H1 (cell line): ENCODE data around the gene SHROOM3. TPM values are rescaled to one million over a fixed set of nuclear protein-coding genes. Genes with fewer than 3 reads are reported as not detected.

Source experiments
- CTCF ChIA-PET: fragments of 300-600 bp; sonication (Branson Sonifier 250); formaldehyde crosslinking; loops from one replicate; lab custom pipeline; 2021; ENCODE audit not compliant: partially characterized antibody; lab: Charles Lee
- POLR2A ChIA-PET: fragments of 300-600 bp; sonication (Branson Sonifier 250); formaldehyde crosslinking; loops from one replicate; lab custom pipeline; 2021; ENCODE audit warnings: inconsistent platforms; ENCODE audit not compliant: partially characterized antibody; lab: Charles Lee
- DNase-seq, 2 experiments: peaks; one replicate each; pipeline versions ENCODE4 v3.0.0 to v3.0.0-alpha.2; 2010 to 2022; ENCODE audit warnings: low spot score in 2 of 2, low read depth in 1 of 2, mixed read lengths in 1 of 2
- FAIRE-seq: peaks from 2 replicates; lab custom pipeline; 2011; peaks lifted over from hg19 to GRCh38; lab: Jason Lieb, UNC
- H2AFZ ChIP-seq: 2 replicates; pipeline ENCODE4 v1.8.1; 2012; ENCODE audit warnings: low read length, inconsistent platforms
- H2AK5ac ChIP-seq: 2 replicates; pipeline ENCODE4 v1.6.1; 2013; ENCODE audit warnings: low read depth, low read length
- H2BK120ac ChIP-seq: replicated peaks from 2 replicates; pipeline ENCODE3; 2013; ENCODE audit warnings: low read depth, low read length, inconsistent platforms
- H2BK12ac ChIP-seq: 2 replicates; pipeline ENCODE4 v1.6.1; 2013; ENCODE audit warnings: low read depth, low read length
- H2BK15ac ChIP-seq: 2 replicates; pipeline ENCODE4 v1.6.1; 2013; ENCODE audit warnings: low read length
- H2BK20ac ChIP-seq: 2 replicates; pipeline ENCODE4 v1.6.1; 2013; ENCODE audit warnings: low read length
- H2BK5ac ChIP-seq: 2 replicates; pipeline ENCODE4 v1.6.1; 2013; ENCODE audit warnings: low read depth, low read length
- H3K14ac ChIP-seq: 2 replicates; pipeline ENCODE4 v1.6.1; 2013; ENCODE audit warnings: inconsistent platforms; ENCODE audit not compliant: insufficient read length
- H3K18ac ChIP-seq: 2 replicates; pipeline ENCODE4 v1.6.1; 2013; ENCODE audit warnings: low read length; ENCODE audit errors: extremely low read depth
- H3K23ac ChIP-seq: 2 replicates; pipeline ENCODE4 v1.6.1; 2013; ENCODE audit warnings: inconsistent platforms; ENCODE audit not compliant: insufficient read length
- H3K23me2 ChIP-seq: 2 replicates; pipeline ENCODE4 v1.6.1; 2013; ENCODE audit warnings: low read depth, low read length
- H3K27ac ChIP-seq: 2 replicates; pipeline ENCODE4 v1.6.1; 2011; ENCODE audit warnings: low read depth, low read length, inconsistent platforms
- H3K27me3 ChIP-seq, 4 experiments: replicated peaks in 1 of 4; 1 replicate in 1 of 4; 2 replicates in 3 of 4; pipeline versions ENCODE4 v1.6.1 to v1.8.1; 2011 to 2013; ENCODE audit warnings: low read length in 3 of 4, mild to moderate bottlenecking in 3 of 4, inconsistent platforms in 2 of 4, mixed read lengths in 2 of 4, moderate library complexity in 1 of 4; ENCODE audit not compliant: control insufficient read depth in 3 of 4, insufficient read depth in 3 of 4; ENCODE audit errors: extremely low read depth in 1 of 4
- H3K36me3 ChIP-seq, 4 experiments: 2 replicates each; pipeline versions ENCODE4 v1.6.1 to v1.8.1; 2011 to 2013; ENCODE audit warnings: mild to moderate bottlenecking in 4 of 4, low read length in 3 of 4, moderate library complexity in 2 of 4, control low read depth in 1 of 4, inconsistent platforms in 1 of 4; ENCODE audit not compliant: insufficient read depth in 4 of 4, control insufficient read depth in 2 of 4
- H3K4ac ChIP-seq: replicated peaks from 2 replicates; pipeline ENCODE3; 2013; ENCODE audit warnings: low read length, low read depth, mixed read lengths, inconsistent platforms; ENCODE audit not compliant: insufficient read length
- H3K4me1 ChIP-seq, 4 experiments: replicated peaks in 1 of 4; 1 replicate in 1 of 4; 2 replicates in 3 of 4; pipeline versions ENCODE4 v1.6.1 to v1.8.1; 2011 to 2013; ENCODE audit warnings: low read length in 3 of 4, inconsistent platforms in 2 of 4, mixed read lengths in 1 of 4; ENCODE audit not compliant: insufficient read depth in 4 of 4, control insufficient read depth in 3 of 4
- H3K4me2 ChIP-seq, 2 experiments: 2 replicates each; pipeline versions ENCODE4 v1.6.1 to v1.8.1; 2011 to 2013; ENCODE audit warnings: low read depth in 2 of 2, low read length in 2 of 2, control low read depth in 1 of 2, inconsistent platforms in 1 of 2, mild to moderate bottlenecking in 1 of 2; ENCODE audit not compliant: insufficient read depth in 1 of 2
- H3K4me3 ChIP-seq, 4 experiments: fragments of 200-600, 300-600 bp in 1 of 4; sonication (generic), shearing (Covaris generic), sonication (Bioruptor Twin) in 1 of 4; 2 replicates each; pipeline versions ENCODE4 v1.5.1 to v1.8.1; 2011 to 2016; ENCODE audit warnings: low read length in 4 of 4, low read depth in 3 of 4, control low read depth in 2 of 4, inconsistent platforms in 2 of 4, mild to moderate bottlenecking in 2 of 4, mixed read lengths in 1 of 4, moderate library complexity in 1 of 4; ENCODE audit not compliant: insufficient read depth in 2 of 4; ENCODE audit errors: extremely low read depth in 1 of 4
- H3K56ac ChIP-seq: replicated peaks from 2 replicates; pipeline ENCODE3; 2013; ENCODE audit warnings: low read depth, mild to moderate bottlenecking, mixed read lengths, low read length, inconsistent platforms; ENCODE audit not compliant: insufficient read length
- H3K79me1 ChIP-seq: 2 replicates; pipeline ENCODE4 v1.6.1; 2013; ENCODE audit warnings: low read depth, low read length, control low read depth
- H3K79me2 ChIP-seq, 2 experiments: 2 replicates each; pipeline versions ENCODE4 v1.6.1 to v1.8.1; 2012 to 2013; ENCODE audit warnings: low read length in 2 of 2, mild to moderate bottlenecking in 2 of 2, inconsistent platforms in 1 of 2; ENCODE audit not compliant: insufficient read depth in 2 of 2, control insufficient read depth in 1 of 2
- H3K9ac ChIP-seq, 4 experiments: replicated peaks in 1 of 4; 1 replicate in 1 of 4; 2 replicates in 3 of 4; pipeline versions ENCODE4 v1.6.1 to v1.8.1; 2011 to 2013; ENCODE audit warnings: low read depth in 3 of 4, low read length in 3 of 4, control low read depth in 2 of 4, mild to moderate bottlenecking in 2 of 4, moderate library complexity in 2 of 4, inconsistent platforms in 1 of 4; ENCODE audit errors: extremely low read depth in 1 of 4
- H3K9me3 ChIP-seq, 2 experiments: 2 replicates each; pipeline versions ENCODE4 v1.6.1 to v1.8.1; 2012 to 2013; ENCODE audit warnings: mild to moderate bottlenecking in 2 of 2, moderate library complexity in 2 of 2, control low read depth in 1 of 2, inconsistent platforms in 1 of 2, low read depth in 1 of 2, low read length in 1 of 2, mixed read lengths in 1 of 2; ENCODE audit not compliant: insufficient read depth in 2 of 2
- H4K20me1 ChIP-seq, 2 experiments: replicated peaks in 1 of 2; 2 replicates each; pipeline versions ENCODE3 to v1.8.1; 2011 to 2013; ENCODE audit warnings: inconsistent platforms in 2 of 2, low read length in 2 of 2, mild to moderate bottlenecking in 1 of 2; ENCODE audit not compliant: insufficient read depth in 2 of 2, control insufficient read depth in 1 of 2
- H4K5ac ChIP-seq: 2 replicates; pipeline ENCODE4 v1.6.1; 2013; ENCODE audit warnings: low read length, low read depth, mixed read lengths, inconsistent platforms; ENCODE audit not compliant: insufficient read length
- H4K8ac ChIP-seq: 2 replicates; pipeline ENCODE4 v1.8.0; 2013; ENCODE audit warnings: mild to moderate bottlenecking, moderate library complexity, low read length, inconsistent platforms; ENCODE audit not compliant: insufficient read depth; ENCODE audit errors: extremely low read depth
- H4K91ac ChIP-seq: replicated peaks from 2 replicates; pipeline ENCODE3; 2013; ENCODE audit warnings: low read length, mixed read lengths, inconsistent platforms; ENCODE audit not compliant: insufficient read length
- EP300 ChIP-seq, 2 experiments: IDR thresholded peaks; 1 replicate in 1 of 2; 2 replicates in 1 of 2; pipeline ENCODE4 v1.6.1; 2011 to 2012; ENCODE audit warnings: low read depth in 2 of 2, low read length in 2 of 2, mild to moderate bottlenecking in 2 of 2, borderline replicate concordance in 1 of 2, inconsistent platforms in 1 of 2, moderate library complexity in 1 of 2
- TEAD4 ChIP-seq: IDR thresholded peaks from 2 replicates; pipeline ENCODE4 v1.6.1; 2012; ENCODE audit warnings: low read depth, low read length, inconsistent platforms, mixed read lengths
- WGBS, 2 experiments: shearing (Covaris generic) in 1 of 2; methylation state at CpG; one replicate each; pipeline versions ENCODE4 v1.1.6 to v1.1.7; 2013 to 2015; ENCODE audit warnings: low lambda C conversion rate in 2 of 2, mixed read lengths in 2 of 2, inconsistent platforms in 1 of 2, low coverage in 1 of 2, missing lambda C conversion rate in 1 of 2; ENCODE audit not compliant: insufficient replicate concordance in 2 of 2, insufficient coverage in 1 of 2, insufficient read length in 1 of 2; ENCODE audit errors: extremely low coverage in 1 of 2, missing lambda C conversion rate in 1 of 2; 5-methylcytosine and 5-hydroxymethylcytosine counted together
- polyA plus RNA-seq, 7 experiments: library from polyadenylated mRNA; depleted of rRNA in 3 of 7; stranded (reverse) in 5 of 7; unstranded in 2 of 7; fragments of >200 nt in 5 of 7; fragments of 200-250 nt in 2 of 7; gene quantifications; 1 replicate in 5 of 7; 2 replicates in 1 of 7; 4 replicates in 1 of 7; pipeline versions ENCODE4 v1.2.1 to v1.2.3, GENCODE V29; 2011 to 2013; ENCODE audit warnings: missing spikeins in 2 of 7, mixed read lengths in 2 of 7
- total RNA-seq: library from RNA; stranded (reverse); fragmentation: NEBNext Ultra II Directional; extraction: Animal tissue kit (Norgen Biotek cat#: 25700); gene quantifications from 2 replicates; pipeline ENCODE4 v1.2.1, GENCODE V29; 2021

The SHROOM3 gene
- total and polyA plus RNA-seq, 2 of the 8 experiments (the other 6 are each of a cell fraction or from before 2014, with no cell fraction given): 15.8 to 34.0 TPM

DNA sequence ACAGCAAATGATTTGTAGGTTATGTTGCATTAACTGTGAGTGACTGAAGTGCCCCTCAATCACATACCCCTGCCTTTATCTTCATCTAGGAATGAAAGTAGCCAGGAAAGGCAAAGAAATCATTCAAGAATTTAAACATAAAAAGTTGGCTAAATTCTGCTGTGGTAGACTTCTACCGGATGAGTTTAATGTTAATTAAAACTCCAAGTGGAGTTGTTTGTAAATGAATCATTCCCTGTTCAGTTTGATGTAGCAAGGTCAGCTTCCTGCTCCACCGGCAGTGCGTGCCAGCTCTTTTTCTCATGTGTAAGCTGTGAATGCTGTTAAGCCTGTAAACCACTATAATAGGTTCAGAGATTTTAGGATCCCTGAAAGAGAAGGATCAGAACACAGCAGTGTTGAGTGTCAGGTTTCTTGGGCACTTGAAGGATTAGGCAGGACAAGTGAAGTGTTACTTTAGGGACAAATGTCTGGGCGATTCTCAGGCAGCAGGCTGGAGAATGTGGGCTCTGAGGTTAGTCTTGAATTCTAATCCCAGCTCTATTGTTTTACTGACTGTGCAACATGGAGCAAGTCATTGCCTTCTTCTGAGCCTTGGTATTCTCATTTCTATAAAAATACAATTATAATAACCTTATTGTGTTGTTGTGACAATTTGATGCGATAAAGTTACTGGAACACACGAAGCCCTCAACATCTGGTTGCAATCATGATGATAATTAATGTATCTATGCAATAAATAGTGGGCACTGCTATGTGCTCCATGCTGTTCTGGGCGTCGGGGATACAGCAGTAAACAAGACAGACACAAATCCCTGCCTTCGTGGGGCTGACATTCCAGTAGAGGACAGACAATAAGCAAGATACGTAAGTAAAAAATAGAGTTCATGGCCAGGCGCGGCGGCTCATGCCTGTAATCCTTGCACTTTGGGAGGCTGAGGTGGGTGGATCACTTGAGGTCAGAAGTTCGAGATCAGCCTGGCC lies 112.0 kb downstream of the SHROOM3 start:
- Histone ChIP-seq H4K8ac (no peak overlapping the region), H2BK20ac (no peak overlapping the region), H3K4me1 (peaks cover 0 to 12% (median 2%) of the 10 kb centered on the region in 4 experiments; a peak in 2 of 7 replicates), H3K27ac (no peak overlapping the region), H3K79me1 (no peaks in the 10 kb centered on the region), H3K9ac (no peak overlapping the region; a peak in 1 of 7 replicates), H3K9me3 (peaks cover 0 to 7% of the 10 kb centered on the region in 2 experiments; a peak in 1 of 4 replicates), H3K23me2 (no peaks in the 10 kb centered on the region), H2BK12ac (no peak overlapping the region), H3K56ac (no peak overlapping the region), H4K91ac (no peak overlapping the region), H3K36me3 (no peaks in the 10 kb centered on the region), H3K79me2 (no peaks in the 10 kb centered on the region), H2AFZ (no peak overlapping the region), H3K4me3 (no peak overlapping the region), H2AK5ac (peak overlapping the region; percentile 68; the same call in 1 of the 2 replicates), H2BK15ac (no peak overlapping the region), H3K4ac (no peak overlapping the region), H3K27me3 (no peaks in the 10 kb centered on the region), H2BK120ac (no peak overlapping the region), H2BK5ac (no peak overlapping the region), H4K20me1 (no peaks in the 10 kb centered on the region), H3K4me2 (no peak overlapping the region), H4K5ac (no peak overlapping the region), H3K14ac (no peak overlapping the region), H3K23ac (no peak overlapping the region), H3K18ac (no peak overlapping the region)
- WGBS, 2 experiments: 73% methylated on average over 14 of the region's 14 CpGs; no CpG with 5 or more reads in 1 of the 2 experiments
- TF ChIP-seq TEAD4 (0 out of 2 replicates have a peak, but pooled peaks have one; percentile 6), EP300 (IDR thresholded peaks at IDR 0.05; ENCODE audit: borderline replicate concordance in 1 of 2, low read depth in 2 of 2, low read length in 2 of 2) (no peak)
- ChIA-PET CTCF (interaction anchor here (0.7 to 1.5 kb wide), 2 partner anchors 9 to 37 kb away, joined by 3 to 4 read pairs; no protein-coding TSS in a partner anchor), POLR2A (no interaction called here)
- no peak for FAIRE-seq
- DNase-seq: no peak
